Activated naive CD4-positive, alpha-beta T cell treated with anti-CD3 and anti-CD28 coated beads, Interleukin-2, amount 10 ng/mL, durations not matched to agents 7 days and 5 days (primary cell): Measurements from ENCODE around the gene DNAH6.
"Not testable (repeated sequence)": the region's sequence is repeated elsewhere in the genome, so short reads cannot be mapped to it uniquely, and the experiment has no call there.

ENCODE experiments used
- CTCF ChIA-PET: fragments of 350-600 bp; sonication (Branson Sonifier 250); formaldehyde crosslinking; loops from one replicate; lab custom pipeline; 2021; ENCODE audit warnings: antibody characterized with exemption; lab: Charles Lee
- DNase-seq: peaks from one replicate; pipeline ENCODE4 v3.0.0-alpha.2; 2020
- H3K27ac Mint-ChIP-seq: one replicate; pipeline ENCODE4 v1.8.0; 2021; ENCODE audit warnings: mild to moderate bottlenecking, moderate library complexity, mixed read lengths
- H3K27me3 Mint-ChIP-seq: one replicate; pipeline ENCODE4 v1.8.0; 2021; ENCODE audit warnings: mild to moderate bottlenecking, mixed read lengths
- H3K36me3 Mint-ChIP-seq: one replicate; pipeline ENCODE4 v1.8.0; 2021; ENCODE audit warnings: mixed read lengths
- H3K4me1 Mint-ChIP-seq: one replicate; pipeline ENCODE4 v1.8.0; 2021; ENCODE audit warnings: mixed read lengths
- H3K4me3 Mint-ChIP-seq: one replicate; pipeline ENCODE4 v1.8.0; 2021; ENCODE audit warnings: mild to moderate bottlenecking, moderate library complexity, mixed read lengths
- H3K9me3 Mint-ChIP-seq: one replicate; pipeline ENCODE4 v1.8.0; 2021; ENCODE audit warnings: mixed read lengths

The DNAH6 gene

GRCh38 chr2:84491741-84492140 lies 24.6 kb upstream of the DNAH6 start:
- Mint-ChIP-seq H3K9me3 (no peaks in the 10 kb centered on the region), H3K27me3 (peaks cover 6% of the 10 kb centered on the region), H3K4me3 (no peak overlapping the region), H3K27ac (no peak overlapping the region), H3K4me1 (peaks cover 6% of the 10 kb centered on the region), H3K36me3 (no peaks in the 10 kb centered on the region)
- DNase-seq = no peak
- CTCF ChIA-PET = interaction anchor here (5.6 kb wide), 1 partner anchor 434 kb away, joined by 26 read pairs; no protein-coding TSS in a partner anchor

GRCh38 chr2:84492571-84492970 lies 23.7 kb upstream of the DNAH6 start:
- no peak for DNase-seq
- CTCF ChIA-PET = interaction anchor here (0.6 to 5.6 kb wide), 3 partner anchors 67 to 433 kb away, joined by 3 to 26 read pairs (median 3); no protein-coding TSS in a partner anchor
- Mint-ChIP-seq H3K4me1 (peaks cover 6% of the 10 kb centered on the region), H3K36me3 (no peaks in the 10 kb centered on the region), H3K27ac (no peak overlapping the region), H3K4me3 (no peak overlapping the region), H3K27me3 (peaks cover 6% of the 10 kb centered on the region), H3K9me3 (no peaks in the 10 kb centered on the region)

GRCh38 chr2:84493514-84493913 lies 22.8 kb upstream of the DNAH6 start:
- Mint-ChIP-seq H3K27me3 (peaks cover 6% of the 10 kb centered on the region), H3K9me3 (no peaks in the 10 kb centered on the region), H3K27ac (no peak overlapping the region), H3K4me1 (peaks cover 6% of the 10 kb centered on the region), H3K4me3 (no peak overlapping the region), H3K36me3 (no peaks in the 10 kb centered on the region)
- CTCF ChIA-PET = interaction anchor here (0.8 to 5.6 kb wide), 6 partner anchors 33 to 432 kb away, joined by 3 to 26 read pairs (median 3); no protein-coding TSS in a partner anchor
- DNase-seq = no peak

GRCh38 chr2:84494070-84494469 lies 22.2 kb upstream of the DNAH6 start:
- Mint-ChIP-seq H3K27ac (no peak overlapping the region), H3K36me3 (no peaks in the 10 kb centered on the region), H3K9me3 (no peaks in the 10 kb centered on the region), H3K4me3 (no peak overlapping the region), H3K27me3 (peaks cover 6% of the 10 kb centered on the region), H3K4me1 (peaks cover 6% of the 10 kb centered on the region)
- no peak for DNase-seq
- CTCF ChIA-PET = interaction anchor here (1.0 to 5.6 kb wide), 6 partner anchors 137 to 432 kb away, joined by 3 to 26 read pairs (median 3); no protein-coding TSS in a partner anchor

- peaks cover 6% of the 10 kb centered on the region for H3K27me3 Mint-ChIP-seq
- H3K36me3 Mint-ChIP-seq = no peaks in the 10 kb centered on the region
- CTCF ChIA-PET = interaction anchor here (1.3 to 5.6 kb wide), 2 partner anchors 386 to 430 kb away, joined by 7 to 26 read pairs; no protein-coding TSS in a partner anchor
- peak; percentile 47 for DNase-seq
- H3K9me3 Mint-ChIP-seq = no peaks in the 10 kb centered on the region
- H3K27ac Mint-ChIP-seq = no peak overlapping the region
- H3K4me1 Mint-ChIP-seq = peaks cover 6% of the 10 kb centered on the region
- H3K4me3 Mint-ChIP-seq = no peak overlapping the region
Observed at GRCh38 chr2:84495539-84496146, 20.7 kb upstream of the DNAH6 start.

- Mint-ChIP-seq H3K4me3 (no peak overlapping the region), H3K27me3 (peaks cover 6% of the 10 kb centered on the region), H3K36me3 (no peaks in the 10 kb centered on the region), H3K4me1 (peaks cover 6% of the 10 kb centered on the region), H3K9me3 (no peaks in the 10 kb centered on the region), H3K27ac (no peak overlapping the region)
- CTCF ChIA-PET = interaction anchor here (1.3 to 5.6 kb wide), 3 partner anchors 345 to 430 kb away, joined by 3 to 26 read pairs (median 26); no protein-coding TSS in a partner anchor
- no peak for DNase-seq
Observed at GRCh38 chr2:84496386-84496785, 19.9 kb upstream of the DNAH6 start.

- Mint-ChIP-seq H3K27me3 (no peaks in the 10 kb centered on the region), H3K27ac (no peak overlapping the region), H3K36me3 (peaks cover 1% of the 10 kb centered on the region), H3K9me3 (peaks cover 1% of the 10 kb centered on the region), H3K4me3 (no peak overlapping the region), H3K4me1 (peaks cover 6% of the 10 kb centered on the region)
- CTCF ChIA-PET = interaction anchor here (1.2 to 2.1 kb wide), 6 partner anchors 134 to 429 kb away, joined by 3 to 26 read pairs (median 4); partner anchors contain the start of gene TRABD2A
- no peak for DNase-seq
Observed at GRCh38 chr2:84497285-84497684, 19.0 kb upstream of the DNAH6 start.

- Mint-ChIP-seq H3K27ac (no peak overlapping the region), H3K27me3 (no peaks in the 10 kb centered on the region), H3K4me1 (peaks cover 6% of the 10 kb centered on the region), H3K9me3 (peaks cover 6% of the 10 kb centered on the region), H3K36me3 (peaks cover 1% of the 10 kb centered on the region), H3K4me3 (no peak overlapping the region)
- no peak for DNase-seq
- CTCF ChIA-PET = interaction anchor here (0.8 to 2.1 kb wide), 5 partner anchors 16 to 428 kb away, joined by 3 to 26 read pairs (median 4); no protein-coding TSS in a partner anchor
Observed at GRCh38 chr2:84498150-84498799, 18.0 kb upstream of the DNAH6 start.

GRCh38 chr2:84511024-84511423 lies 5.3 kb upstream of the DNAH6 start:
- Mint-ChIP-seq H3K4me1 (peaks cover 13% of the 10 kb centered on the region), H3K9me3 (peaks cover 23% of the 10 kb centered on the region), H3K27me3 (peaks cover 12% of the 10 kb centered on the region)
- H3K36me3 Mint-ChIP-seq, H3K4me3 Mint-ChIP-seq, H3K27ac Mint-ChIP-seq, CTCF ChIA-PET: not testable (repeated sequence)
- peak; percentile 49 for DNase-seq

- peaks cover 3% of the 10 kb centered on the region for H3K36me3 Mint-ChIP-seq
- H3K4me1 Mint-ChIP-seq = peaks cover 27% of the 10 kb centered on the region
- peaks cover 26% of the 10 kb centered on the region for H3K27me3 Mint-ChIP-seq
- CTCF ChIA-PET = interaction anchor here (1.2 kb wide), 1 partner anchor 410 kb away, joined by 3 read pairs; no protein-coding TSS in a partner anchor
- DNase-seq = no peak
- no peak overlapping the region for H3K27ac Mint-ChIP-seq
- peaks cover 6% of the 10 kb centered on the region for H3K9me3 Mint-ChIP-seq
- peak overlapping the region; percentile 77 for H3K4me3 Mint-ChIP-seq
Observed at GRCh38 chr2:84515788-84516187, 510 bp upstream of the DNAH6 start.

GRCh38 chr2:84519332-84519957 lies 3.1 kb downstream of the DNAH6 start:
- H3K36me3 Mint-ChIP-seq = peaks cover 2% of the 10 kb centered on the region
- DNase-seq = no peak
- H3K4me1 Mint-ChIP-seq = peaks cover 21% of the 10 kb centered on the region
- H3K27ac Mint-ChIP-seq = no peak overlapping the region
- CTCF ChIA-PET = interaction anchor here (2.0 kb wide), 1 partner anchor 339 kb away, joined by 4 read pairs; no protein-coding TSS in a partner anchor
- no peak overlapping the region for H3K4me3 Mint-ChIP-seq
- peaks cover 18% of the 10 kb centered on the region for H3K27me3 Mint-ChIP-seq
- H3K9me3 Mint-ChIP-seq = peaks cover 9% of the 10 kb centered on the region

- Mint-ChIP-seq H3K36me3 (peaks cover 2% of the 10 kb centered on the region), H3K27ac (no peak overlapping the region), H3K4me3 (no peak overlapping the region), H3K27me3 (no peaks in the 10 kb centered on the region), H3K9me3 (peaks cover 6% of the 10 kb centered on the region), H3K4me1 (peaks cover 3% of the 10 kb centered on the region)
- DNase-seq = no peak
- CTCF ChIA-PET = interaction anchor here (0.7 to 2.2 kb wide), 11 partner anchors 9 to 536 kb away, joined by 3 to 13 read pairs (median 4); no protein-coding TSS in a partner anchor
Observed at GRCh38 chr2:84526562-84526961, 10.3 kb downstream of the DNAH6 start.

GRCh38 chr2:84527137-84528129 lies 11.1 kb downstream of the DNAH6 start:
- Mint-ChIP-seq H3K36me3 (peaks cover 2% of the 10 kb centered on the region), H3K4me3 (no peak overlapping the region), H3K27me3 (no peaks in the 10 kb centered on the region), H3K27ac (no peak overlapping the region), H3K9me3 (peaks cover 2% of the 10 kb centered on the region), H3K4me1 (peaks cover 3% of the 10 kb centered on the region)
- CTCF ChIA-PET = interaction anchor here (0.7 to 2.2 kb wide), 9 partner anchors 10 to 535 kb away, joined by 3 to 13 read pairs (median 4); no protein-coding TSS in a partner anchor
- DNase-seq = no peak
